ENCODE data around the gene PARD3B. TPM values are rescaled to one million over a fixed set of nuclear protein-coding genes. Genes with fewer than 3 reads are reported as not detected.
A peak's percentile ranks its signal among the peaks of the same experiment; 100 is the strongest.

Gene PARD3B
- total and polyA plus RNA-seq, 2 experiments from 2014 or later = 3.5 to 4.4 TPM

GRCh38 chr2:205463466-205464025 lies 918.3 kb downstream of the PARD3B start:
- Mint-ChIP-seq H3K36me3 (ENCODE audit: low read depth) (no peaks in the 10 kb centered on the region; the same call in 2 of the 3 replicates), H3K27me3 (ENCODE audit: insufficient read depth, low read depth, poor library complexity) (peaks cover 4% of the 10 kb centered on the region), H3K4me1 (peaks cover 53% of the 10 kb centered on the region), H3K27ac (peak overlapping the region; percentile 31; the same call in 1 of the 2 replicates), H3K9me3 (no peaks in the 10 kb centered on the region), H3K4me3 (no peak overlapping the region)
- no peaks in the 10 kb centered on the region for H3K36me3 ChIP-seq (ENCODE audit: insufficient read depth)
- DNase-seq (ENCODE audit: low spot score) (peak; percentile 23), ATAC-seq (peak; percentile 34)
- H4K20me1 ChIP-seq (replicated peaks; ENCODE audit: insufficient read depth) = no peaks in the 10 kb centered on the region
- H3K4me3 ChIP-seq = no peak overlapping the region
- no peaks in the 10 kb centered on the region for H3F3A ChIP-seq (replicated peaks; ENCODE audit: low read depth)
- H3K27ac ChIP-seq (ENCODE audit: low read depth) = no peak overlapping the region
- TF ChIP-seq ZNF331 (CRISPR knock-in tag; IDR thresholded peaks at IDR 0.05; ENCODE audit: low read depth) = no peak
- TF ChIP-seq, protein P1, sequence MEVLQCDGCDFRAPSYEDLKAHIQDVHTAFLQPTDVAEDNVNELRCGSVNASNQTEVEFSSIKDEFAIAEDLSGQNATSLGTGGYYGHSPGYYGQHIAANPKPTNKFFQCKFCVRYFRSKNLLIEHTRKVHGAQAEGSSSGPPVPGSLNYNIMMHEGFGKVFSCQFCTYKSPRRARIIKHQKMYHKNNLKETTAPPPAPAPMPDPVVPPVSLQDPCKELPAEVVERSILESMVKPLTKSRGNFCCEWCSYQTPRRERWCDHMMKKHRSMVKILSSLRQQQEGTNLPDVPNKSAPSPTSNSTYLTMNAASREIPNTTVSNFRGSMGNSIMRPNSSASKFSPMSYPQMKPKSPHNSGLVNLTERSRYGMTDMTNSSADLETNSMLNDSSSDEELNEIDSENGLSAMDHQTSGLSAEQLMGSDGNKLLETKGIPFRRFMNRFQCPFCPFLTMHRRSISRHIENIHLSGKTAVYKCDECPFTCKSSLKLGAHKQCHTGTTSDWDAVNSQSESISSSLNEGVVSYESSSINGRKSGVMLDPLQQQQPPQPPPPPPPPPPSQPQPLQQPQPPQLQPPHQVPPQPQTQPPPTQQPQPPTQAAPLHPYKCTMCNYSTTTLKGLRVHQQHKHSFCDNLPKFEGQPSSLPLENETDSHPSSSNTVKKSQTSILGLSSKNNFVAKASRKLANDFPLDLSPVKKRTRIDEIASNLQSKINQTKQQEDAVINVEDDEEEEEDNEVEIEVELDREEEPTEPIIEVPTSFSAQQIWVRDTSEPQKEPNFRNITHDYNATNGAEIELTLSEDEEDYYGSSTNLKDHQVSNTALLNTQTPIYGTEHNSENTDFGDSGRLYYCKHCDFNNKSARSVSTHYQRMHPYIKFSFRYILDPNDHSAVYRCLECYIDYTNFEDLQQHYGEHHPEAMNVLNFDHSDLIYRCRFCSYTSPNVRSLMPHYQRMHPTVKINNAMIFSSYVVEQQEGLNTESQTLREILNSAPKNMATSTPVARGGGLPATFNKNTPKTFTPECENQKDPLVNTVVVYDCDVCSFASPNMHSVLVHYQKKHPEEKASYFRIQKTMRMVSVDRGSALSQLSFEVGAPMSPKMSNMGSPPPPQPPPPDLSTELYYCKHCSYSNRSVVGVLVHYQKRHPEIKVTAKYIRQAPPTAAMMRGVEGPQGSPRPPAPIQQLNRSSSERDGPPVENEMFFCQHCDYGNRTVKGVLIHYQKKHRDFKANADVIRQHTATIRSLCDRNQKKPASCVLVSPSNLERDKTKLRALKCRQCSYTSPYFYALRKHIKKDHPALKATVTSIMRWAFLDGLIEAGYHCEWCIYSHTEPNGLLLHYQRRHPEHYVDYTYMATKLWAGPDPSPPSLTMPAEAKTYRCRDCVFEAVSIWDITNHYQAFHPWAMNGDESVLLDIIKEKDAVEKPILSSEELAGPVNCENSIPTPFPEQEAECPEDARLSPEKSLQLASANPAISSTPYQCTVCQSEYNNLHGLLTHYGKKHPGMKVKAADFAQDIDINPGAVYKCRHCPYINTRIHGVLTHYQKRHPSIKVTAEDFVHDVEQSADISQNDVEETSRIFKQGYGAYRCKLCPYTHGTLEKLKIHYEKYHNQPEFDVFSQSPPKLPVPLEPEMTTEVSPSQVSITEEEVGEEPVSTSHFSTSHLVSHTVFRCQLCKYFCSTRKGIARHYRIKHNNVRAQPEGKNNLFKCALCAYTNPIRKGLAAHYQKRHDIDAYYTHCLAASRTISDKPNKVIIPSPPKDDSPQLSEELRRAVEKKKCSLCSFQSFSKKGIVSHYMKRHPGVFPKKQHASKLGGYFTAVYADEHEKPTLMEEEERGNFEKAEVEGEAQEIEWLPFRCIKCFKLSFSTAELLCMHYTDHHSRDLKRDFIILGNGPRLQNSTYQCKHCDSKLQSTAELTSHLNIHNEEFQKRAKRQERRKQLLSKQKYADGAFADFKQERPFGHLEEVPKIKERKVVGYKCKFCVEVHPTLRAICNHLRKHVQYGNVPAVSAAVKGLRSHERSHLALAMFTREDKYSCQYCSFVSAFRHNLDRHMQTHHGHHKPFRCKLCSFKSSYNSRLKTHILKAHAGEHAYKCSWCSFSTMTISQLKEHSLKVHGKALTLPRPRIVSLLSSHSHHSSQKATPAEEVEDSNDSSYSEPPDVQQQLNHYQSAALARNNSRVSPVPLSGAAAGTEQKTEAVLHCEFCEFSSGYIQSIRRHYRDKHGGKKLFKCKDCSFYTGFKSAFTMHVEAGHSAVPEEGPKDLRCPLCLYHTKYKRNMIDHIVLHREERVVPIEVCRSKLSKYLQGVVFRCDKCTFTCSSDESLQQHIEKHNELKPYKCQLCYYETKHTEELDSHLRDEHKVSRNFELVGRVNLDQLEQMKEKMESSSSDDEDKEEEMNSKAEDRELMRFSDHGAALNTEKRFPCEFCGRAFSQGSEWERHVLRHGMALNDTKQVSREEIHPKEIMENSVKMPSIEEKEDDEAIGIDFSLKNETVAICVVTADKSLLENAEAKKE (CRISPR knock-in tag; IDR thresholded peaks at IDR 0.05) = no peak
- no peak for TF ChIP-seq JUNB (IDR thresholded peaks at IDR 0.05; ENCODE audit: unreplicated experiment)
- TF ChIP-seq ZNF114 (CRISPR knock-in tag; IDR thresholded peaks at IDR 0.05) = no peak
- TF ChIP-seq ETS1 (IDR thresholded peaks at IDR 0.05) = no peak
- TF ChIP-seq NANOG (IDR thresholded peaks at IDR 0.05; ENCODE audit: borderline replicate concordance) = no peak
- TF ChIP-seq, protein P2, sequence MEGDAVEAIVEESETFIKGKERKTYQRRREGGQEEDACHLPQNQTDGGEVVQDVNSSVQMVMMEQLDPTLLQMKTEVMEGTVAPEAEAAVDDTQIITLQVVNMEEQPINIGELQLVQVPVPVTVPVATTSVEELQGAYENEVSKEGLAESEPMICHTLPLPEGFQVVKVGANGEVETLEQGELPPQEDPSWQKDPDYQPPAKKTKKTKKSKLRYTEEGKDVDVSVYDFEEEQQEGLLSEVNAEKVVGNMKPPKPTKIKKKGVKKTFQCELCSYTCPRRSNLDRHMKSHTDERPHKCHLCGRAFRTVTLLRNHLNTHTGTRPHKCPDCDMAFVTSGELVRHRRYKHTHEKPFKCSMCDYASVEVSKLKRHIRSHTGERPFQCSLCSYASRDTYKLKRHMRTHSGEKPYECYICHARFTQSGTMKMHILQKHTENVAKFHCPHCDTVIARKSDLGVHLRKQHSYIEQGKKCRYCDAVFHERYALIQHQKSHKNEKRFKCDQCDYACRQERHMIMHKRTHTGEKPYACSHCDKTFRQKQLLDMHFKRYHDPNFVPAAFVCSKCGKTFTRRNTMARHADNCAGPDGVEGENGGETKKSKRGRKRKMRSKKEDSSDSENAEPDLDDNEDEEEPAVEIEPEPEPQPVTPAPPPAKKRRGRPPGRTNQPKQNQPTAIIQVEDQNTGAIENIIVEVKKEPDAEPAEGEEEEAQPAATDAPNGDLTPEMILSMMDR (conservative IDR thresholded peaks at IDR 0.05; ENCODE audit: low read depth in 2 of 2) = no peak
- TF ChIP-seq, protein P3, sequence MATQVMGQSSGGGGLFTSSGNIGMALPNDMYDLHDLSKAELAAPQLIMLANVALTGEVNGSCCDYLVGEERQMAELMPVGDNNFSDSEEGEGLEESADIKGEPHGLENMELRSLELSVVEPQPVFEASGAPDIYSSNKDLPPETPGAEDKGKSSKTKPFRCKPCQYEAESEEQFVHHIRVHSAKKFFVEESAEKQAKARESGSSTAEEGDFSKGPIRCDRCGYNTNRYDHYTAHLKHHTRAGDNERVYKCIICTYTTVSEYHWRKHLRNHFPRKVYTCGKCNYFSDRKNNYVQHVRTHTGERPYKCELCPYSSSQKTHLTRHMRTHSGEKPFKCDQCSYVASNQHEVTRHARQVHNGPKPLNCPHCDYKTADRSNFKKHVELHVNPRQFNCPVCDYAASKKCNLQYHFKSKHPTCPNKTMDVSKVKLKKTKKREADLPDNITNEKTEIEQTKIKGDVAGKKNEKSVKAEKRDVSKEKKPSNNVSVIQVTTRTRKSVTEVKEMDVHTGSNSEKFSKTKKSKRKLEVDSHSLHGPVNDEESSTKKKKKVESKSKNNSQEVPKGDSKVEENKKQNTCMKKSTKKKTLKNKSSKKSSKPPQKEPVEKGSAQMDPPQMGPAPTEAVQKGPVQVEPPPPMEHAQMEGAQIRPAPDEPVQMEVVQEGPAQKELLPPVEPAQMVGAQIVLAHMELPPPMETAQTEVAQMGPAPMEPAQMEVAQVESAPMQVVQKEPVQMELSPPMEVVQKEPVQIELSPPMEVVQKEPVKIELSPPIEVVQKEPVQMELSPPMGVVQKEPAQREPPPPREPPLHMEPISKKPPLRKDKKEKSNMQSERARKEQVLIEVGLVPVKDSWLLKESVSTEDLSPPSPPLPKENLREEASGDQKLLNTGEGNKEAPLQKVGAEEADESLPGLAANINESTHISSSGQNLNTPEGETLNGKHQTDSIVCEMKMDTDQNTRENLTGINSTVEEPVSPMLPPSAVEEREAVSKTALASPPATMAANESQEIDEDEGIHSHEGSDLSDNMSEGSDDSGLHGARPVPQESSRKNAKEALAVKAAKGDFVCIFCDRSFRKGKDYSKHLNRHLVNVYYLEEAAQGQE (IDR thresholded peaks at IDR 0.05; ENCODE audit: unreplicated experiment) = no peak
- no peak for TF ChIP-seq EZH2phosphoT487 (IDR thresholded peaks at IDR 0.05; ENCODE audit: unreplicated experiment)
- TF ChIP-seq POLR2AphosphoS5 (IDR thresholded peaks at IDR 0.05; ENCODE audit: low read depth) = no peak
- no peak for TF ChIP-seq CREB1 (CRISPR knock-in tag; IDR thresholded peaks at IDR 0.05; ENCODE audit: low read depth)
- TF ChIP-seq EZH2 (IDR thresholded peaks at IDR 0.05; ENCODE audit: low read depth, unreplicated experiment) = no peak
- TF ChIP-seq STAT1 (IDR thresholded peaks at IDR 0.05; ENCODE audit: unreplicated experiment) = no peak
- no peak overlapping the region for H2AFZ ChIP-seq
- H3K9me2 ChIP-seq (ENCODE audit: insufficient read depth) = peaks cover 21% of the 10 kb centered on the region
- H3K27me3 ChIP-seq (ENCODE audit: insufficient read depth) = no peaks in the 10 kb centered on the region
- no peaks in the 10 kb centered on the region for H3K79me2 ChIP-seq (replicated peaks; ENCODE audit: insufficient read depth)
- peaks cover 44% of the 10 kb centered on the region for H3K4me1 ChIP-seq (ENCODE audit: insufficient read depth)
- peak overlapping the region; percentile 4; the same call in 1 of the 2 replicates for H3K4me2 ChIP-seq
